ENCODE data around the gene ARHGEF4. TPM values are rescaled to one million over a fixed set of nuclear protein-coding genes. Genes with fewer than 3 reads are reported as not detected.

The ARHGEF4 gene
- total RNA-seq, 1 experiment from 2014 or later: 5.9 TPM

- in situ Hi-C loops (cut with HindIII; ENCODE audit: low pct_unique_long_range_greater_than_20kb, low sequenced_read_pairs): no loop called here
- DNase-seq (ENCODE audit: low read depth): no peak
These were observed 6.2 kb upstream of the ARHGEF4 start for GRCh38 chr2:130830538-130830937.

GRCh38 chr2:130831356-130831755 is 5.4 kb upstream of the ARHGEF4 start:
- no peak for DNase-seq (ENCODE audit: low read depth)
- in situ Hi-C loops (cut with HindIII; ENCODE audit: low pct_unique_long_range_greater_than_20kb, low sequenced_read_pairs): no loop called here

- no peak for DNase-seq (ENCODE audit: low read depth)
- in situ Hi-C loops (cut with HindIII; ENCODE audit: low pct_unique_long_range_greater_than_20kb, low sequenced_read_pairs): no loop called here
These were observed 4.3 kb upstream of the ARHGEF4 start for GRCh38 chr2:130832296-130832940.

- DNase-seq (ENCODE audit: low read depth): no peak
- in situ Hi-C loops (cut with HindIII; ENCODE audit: low pct_unique_long_range_greater_than_20kb, low sequenced_read_pairs): no loop called here
These were observed 2.4 kb upstream of the ARHGEF4 start for GRCh38 chr2:130834091-130834930.

GRCh38 chr2:130834931-130835765 is 1.6 kb upstream of the ARHGEF4 start:
- in situ Hi-C loops (cut with HindIII; ENCODE audit: low pct_unique_long_range_greater_than_20kb, low sequenced_read_pairs): no loop called here
- no peak for DNase-seq (ENCODE audit: low read depth)

GRCh38 chr2:130835766-130836015 is 1.0 kb upstream of the ARHGEF4 start:
- in situ Hi-C loops (cut with HindIII; ENCODE audit: low pct_unique_long_range_greater_than_20kb, low sequenced_read_pairs): no loop called here

GRCh38 chr2:130837175-130837810 is 579 bp downstream of the ARHGEF4 start:
- in situ Hi-C loops (cut with HindIII; ENCODE audit: low pct_unique_long_range_greater_than_20kb, low sequenced_read_pairs): no loop called here
- DNase-seq (ENCODE audit: low read depth): no peak

More at GRCh38 chr2:130835766-130836015, 1.0 kb upstream of the ARHGEF4 start:
- DNase-seq (ENCODE audit: low read depth): no peak

GRCh38 chr2:130837811-130838565 is 1.3 kb downstream of the ARHGEF4 start:
- in situ Hi-C loops (cut with HindIII; ENCODE audit: low pct_unique_long_range_greater_than_20kb, low sequenced_read_pairs): no loop called here
- DNase-seq (ENCODE audit: low read depth): no peak

GRCh38 chr2:130839011-130839780 is 2.5 kb downstream of the ARHGEF4 start:
- in situ Hi-C loops (cut with HindIII; ENCODE audit: low pct_unique_long_range_greater_than_20kb, low sequenced_read_pairs): no loop called here
- DNase-seq (ENCODE audit: low read depth): no peak

GRCh38 chr2:130840506-130840905 is 3.8 kb downstream of the ARHGEF4 start:
- in situ Hi-C loops (cut with HindIII; ENCODE audit: low pct_unique_long_range_greater_than_20kb, low sequenced_read_pairs): no loop called here
- no peak for DNase-seq (ENCODE audit: low read depth)

GRCh38 chr2:130841741-130842365 is 5.1 kb downstream of the ARHGEF4 start:
- in situ Hi-C loops (cut with HindIII; ENCODE audit: low pct_unique_long_range_greater_than_20kb, low sequenced_read_pairs): no loop called here
- DNase-seq (ENCODE audit: low read depth): no peak

- no peak for DNase-seq (ENCODE audit: low read depth)
- in situ Hi-C loops (cut with HindIII; ENCODE audit: low pct_unique_long_range_greater_than_20kb, low sequenced_read_pairs): no loop called here
These were observed 6.1 kb downstream of the ARHGEF4 start for GRCh38 chr2:130842770-130843169.

- DNase-seq (ENCODE audit: low read depth): no peak
- in situ Hi-C loops (cut with HindIII; ENCODE audit: low pct_unique_long_range_greater_than_20kb, low sequenced_read_pairs): no loop called here
These were observed 6.7 kb downstream of the ARHGEF4 start for GRCh38 chr2:130843321-130843985.

- no peak for DNase-seq (ENCODE audit: low read depth)
- in situ Hi-C loops (cut with HindIII; ENCODE audit: low pct_unique_long_range_greater_than_20kb, low sequenced_read_pairs): no loop called here
These were observed 7.4 kb downstream of the ARHGEF4 start for GRCh38 chr2:130844161-130844560.

- peak; percentile 25 for DNase-seq (ENCODE audit: low read depth)
These were observed 8.9 kb downstream of the ARHGEF4 start for GRCh38 chr2:130845505-130846085.

GRCh38 chr2:130846233-130846632 is 9.5 kb downstream of the ARHGEF4 start:
- no peak for DNase-seq (ENCODE audit: low read depth)

More at GRCh38 chr2:130845505-130846085, 8.9 kb downstream of the ARHGEF4 start:
- in situ Hi-C loops (cut with HindIII; ENCODE audit: low pct_unique_long_range_greater_than_20kb, low sequenced_read_pairs): no loop called here

More at GRCh38 chr2:130846233-130846632, 9.5 kb downstream of the ARHGEF4 start:
- in situ Hi-C loops (cut with HindIII; ENCODE audit: low pct_unique_long_range_greater_than_20kb, low sequenced_read_pairs): no loop called here
